GM23248 (cell line): ENCODE data around the gene CAMTA2.

Experiments
- EZH2 ChIP-seq: fragments of 200-600 bp; sonication (generic); IDR thresholded peaks from 2 replicates; pipeline ENCODE4 v1.6.1; 2018; ENCODE audit warnings: antibody characterized with exemption, mild to moderate bottlenecking; ENCODE audit not compliant: insufficient read depth, poor library complexity, severe bottlenecking
- EZH2phosphoT487 ChIP-seq: fragments of 200-600 bp; sonication (generic); IDR thresholded peaks from 2 replicates; pipeline ENCODE4 v1.6.1; 2018; ENCODE audit warnings: antibody characterized with exemption, moderate library complexity, mild to moderate bottlenecking, low read depth; ENCODE audit not compliant: insufficient read depth

GRCh38 chr17:5023588-5024147, 36.2 kb upstream of the CAMTA2 start:
- no peak for TF ChIP-seq EZH2phosphoT487
- no peak for TF ChIP-seq EZH2
